Liver (tissue), 9 donors: ENCODE results near the gene RYR1. TPM values are rescaled to one million over a fixed set of nuclear protein-coding genes. Genes with fewer than 3 reads are reported as not detected.
A peak's percentile ranks its signal among the peaks of the same experiment; 100 is the strongest.

ENCODE experiments used
- DNase-seq: peaks from one replicate; pipeline ENCODE4 v3.0.0-alpha.2; 2017; ENCODE audit warnings: low spot score
- H3K27ac ChIP-seq, 2 donors: one replicate each; pipeline ENCODE4 v1.7.0; 2013; ENCODE audit warnings: inconsistent platforms in 2 of 2, low read length in 2 of 2, control low read depth in 1 of 2, low read depth in 1 of 2, mild to moderate bottlenecking in 1 of 2
- H3K27me3 ChIP-seq, 4 donors: one replicate each; pipeline versions ENCODE4 v1.6.1 to v1.7.0; 2013; ENCODE audit warnings: low read length in 3 of 4, inconsistent platforms in 1 of 4, mild to moderate bottlenecking in 1 of 4, moderate library complexity in 1 of 4; ENCODE audit not compliant: control insufficient read depth in 4 of 4, insufficient read depth in 4 of 4
- H3K36me3 ChIP-seq, 4 donors: one replicate each; pipeline versions ENCODE4 v1.6.1 to v1.7.0; 2013; ENCODE audit warnings: low read length in 3 of 4, mild to moderate bottlenecking in 3 of 4, low read depth in 1 of 4, moderate library complexity in 1 of 4; ENCODE audit not compliant: control insufficient read depth in 4 of 4, insufficient read depth in 3 of 4
- H3K4me1 ChIP-seq, 4 donors: one replicate each; pipeline versions ENCODE4 v1.6.1 to v1.7.0; 2013; ENCODE audit warnings: low read length in 3 of 4, mild to moderate bottlenecking in 3 of 4, moderate library complexity in 1 of 4; ENCODE audit not compliant: control insufficient read depth in 4 of 4, insufficient read depth in 4 of 4
- H3K4me3 ChIP-seq, 3 donors: one replicate each; pipeline versions ENCODE4 v1.6.1 to v1.7.0; 2013; ENCODE audit warnings: low read length in 3 of 3, control low read depth in 1 of 3, low read depth in 1 of 3, mild to moderate bottlenecking in 1 of 3
- H3K9ac ChIP-seq, 2 donors: one replicate each; pipeline ENCODE4 v1.7.0; 2013; ENCODE audit warnings: low read length in 2 of 2, mild to moderate bottlenecking in 2 of 2, moderate library complexity in 2 of 2, control low read depth in 1 of 2, low read depth in 1 of 2
- H3K9me3 ChIP-seq, 4 donors: one replicate each; pipeline versions ENCODE4 v1.6.1 to v1.7.0; 2013; ENCODE audit warnings: low read length in 3 of 4; ENCODE audit not compliant: control insufficient read depth in 4 of 4
- CTCF ChIP-seq: fragments of 150-350 bp; IDR thresholded peaks from 2 replicates; pipeline ENCODE4 v1.5.1; 2017; ENCODE audit warnings: improper control_type of control experiment, low read depth, low read length; ENCODE audit not compliant: missing input control
- EGR1 ChIP-seq, 2 donors: IDR thresholded peaks; 2 replicates each; pipeline ENCODE4 v1.6.1; 2016 to 2018; ENCODE audit warnings: antibody characterized with exemption in 2 of 2, low read depth in 2 of 2
- FOXA1 ChIP-seq: IDR thresholded peaks from 2 replicates; pipeline ENCODE4 v1.6.1; 2016; ENCODE audit warnings: antibody characterized with exemption
- FOXA2 ChIP-seq: IDR thresholded peaks from 2 replicates; pipeline ENCODE4 v1.6.1; 2016; ENCODE audit warnings: antibody characterized with exemption
- GABPA ChIP-seq, 2 donors: IDR thresholded peaks in 1 of 2; conservative IDR thresholded peaks in 1 of 2; 2 replicates each; pipeline ENCODE4 v1.6.1; 2016; ENCODE audit warnings: antibody characterized with exemption in 2 of 2, mild to moderate bottlenecking in 1 of 2, moderate library complexity in 1 of 2
- HNF4A ChIP-seq, 2 donors: conservative IDR thresholded peaks; 2 replicates each; pipeline ENCODE4 v1.6.1; 2016; ENCODE audit warnings: antibody characterized with exemption in 2 of 2, mild to moderate bottlenecking in 2 of 2
- HNF4G ChIP-seq: IDR thresholded peaks from 2 replicates; pipeline ENCODE4 v1.6.1; 2016; ENCODE audit warnings: antibody characterized with exemption
- JUND ChIP-seq, 2 donors: IDR thresholded peaks; 2 replicates each; pipeline ENCODE4 v1.6.1; 2016; ENCODE audit warnings: antibody characterized with exemption in 2 of 2
- MAX ChIP-seq: IDR thresholded peaks from 2 replicates; pipeline ENCODE4 v1.6.1; 2016; ENCODE audit warnings: antibody characterized with exemption
- NR2F2 ChIP-seq: IDR thresholded peaks from 2 replicates; pipeline ENCODE4 v1.6.1; 2016; ENCODE audit warnings: antibody characterized with exemption
- RAD21 ChIP-seq, 2 donors: IDR thresholded peaks; 2 replicates each; pipeline ENCODE4 v1.6.1; 2016; ENCODE audit warnings: antibody characterized with exemption in 2 of 2, mild to moderate bottlenecking in 2 of 2
- REST ChIP-seq: IDR thresholded peaks from 2 replicates; pipeline ENCODE4 v1.6.1; 2016; ENCODE audit warnings: antibody characterized with exemption, mild to moderate bottlenecking
- RXRA ChIP-seq, 2 donors: IDR thresholded peaks; 2 replicates each; pipeline ENCODE4 v1.6.1; 2017 to 2018; ENCODE audit warnings: antibody characterized with exemption in 2 of 2, mild to moderate bottlenecking in 1 of 2
- SP1 ChIP-seq: IDR thresholded peaks from 2 replicates; pipeline ENCODE4 v1.6.1; 2018; ENCODE audit warnings: antibody characterized with exemption, mild to moderate bottlenecking
- TAF1 ChIP-seq: conservative IDR thresholded peaks from 2 replicates; pipeline ENCODE4 v1.6.1; 2016; ENCODE audit warnings: antibody characterized with exemption, mild to moderate bottlenecking
- YY1 ChIP-seq: IDR thresholded peaks from 2 replicates; pipeline ENCODE4 v1.6.1; 2016; ENCODE audit warnings: antibody characterized with exemption, mild to moderate bottlenecking
- ZBTB33 ChIP-seq: IDR thresholded peaks from 2 replicates; pipeline ENCODE4 v1.6.1; 2016; ENCODE audit warnings: antibody characterized with exemption
- WGBS: extraction: QIAGEN DNeasy Blood & Tissue Kit; methylation state at CpG from one replicate; pipeline ENCODE4 v1.1.7; 2013; 5-methylcytosine and 5-hydroxymethylcytosine counted together
- polyA plus RNA-seq, 2 donors: library from polyadenylated mRNA; stranded (reverse) in 1 of 2; unstranded in 1 of 2; fragments of 200-250 nt in 1 of 2; fragments of >200 nt in 1 of 2; fragmentation: Nextera tagmentation in 1 of 2; extraction: Ambion mirVana in 1 of 2; gene quantifications; one replicate each; pipeline versions ENCODE4 v1.2.1 to v1.2.3, GENCODE V29; 2013 to 2015
- total RNA-seq, 2 donors: library from RNA; depleted of rRNA; stranded (reverse); fragments of >200 nt; gene quantifications; one replicate each; pipeline ENCODE4 v1.2.3, GENCODE V29; 2014
- donor health status: healthy.
- donor health status: healthy.
- donor health status: healthy.
- donor health status: healthy.
- donor health status: healthy.

The RYR1 gene
- total and polyA plus RNA-seq, 4 donors, result 0.01 to 0.70 (median 0.29) TPM

- WGBS, result 90% methylated on average over 9 of the region's 9 CpGs
- no peak overlapping the region for H3K27ac ChIP-seq
- no peak overlapping the region for H3K9ac ChIP-seq
- TF ChIP-seq FOXA1 (no peak), EGR1 (IDR thresholded peaks at IDR 0.05; ENCODE audit: low read depth in 2 of 2) (no peak), FOXA2 (no peak), NR2F2 (no peak)
- H3K4me1 ChIP-seq, result peaks cover 0 to 4% (median 0%) of the 10 kb centered on the region in 4 donors
- DNase-seq, result no peak
- H3K27me3 ChIP-seq, result no peaks in the 10 kb centered on the region
- no peak overlapping the region for H3K4me3 ChIP-seq
- no peaks in the 10 kb centered on the region for H3K36me3 ChIP-seq
- H3K9me3 ChIP-seq, result no peaks in the 10 kb centered on the region
These were observed 130.0 kb downstream of the RYR1 start for GRCh38 chr19:38563475-38563874.

GRCh38 chr19:38564981-38565690 lies 131.6 kb downstream of the RYR1 start:
- H3K4me1 ChIP-seq, result peaks cover 0 to 4% (median 0%) of the 10 kb centered on the region in 4 donors
- H3K27ac ChIP-seq, result no peak overlapping the region
- no peak overlapping the region for H3K9ac ChIP-seq
- no peaks in the 10 kb centered on the region for H3K9me3 ChIP-seq
- no peaks in the 10 kb centered on the region for H3K36me3 ChIP-seq
- H3K4me3 ChIP-seq, result peak overlapping the region in 1 of 3 donors; percentile 34
- TF ChIP-seq NR2F2, result no peak
- no peaks in the 10 kb centered on the region for H3K27me3 ChIP-seq
- WGBS, result 13% methylated on average over 111 of the region's 111 CpGs
- DNase-seq, result no peak

GRCh38 chr19:38565691-38566105 lies 132.2 kb downstream of the RYR1 start:
- no peaks in the 10 kb centered on the region for H3K9me3 ChIP-seq
- H3K36me3 ChIP-seq, result no peaks in the 10 kb centered on the region
- peak overlapping the region in 1 of 3 donors; percentile 34 for H3K4me3 ChIP-seq
- peaks cover 0 to 4% (median 0%) of the 10 kb centered on the region in 4 donors for H3K4me1 ChIP-seq
- H3K27ac ChIP-seq, result no peak overlapping the region
- no peak for TF ChIP-seq TAF1
- TF ChIP-seq SP1, result no peak
- no peak for TF ChIP-seq ZBTB33
- TF ChIP-seq HNF4G, result no peak
- no peak for TF ChIP-seq YY1
- no peak for TF ChIP-seq NR2F2
- TF ChIP-seq FOXA2, result no peak
- no peak for TF ChIP-seq HNF4A (conservative IDR thresholded peaks at IDR 0.05)
- no peak for TF ChIP-seq CTCF
- TF ChIP-seq REST, result no peak
- TF ChIP-seq JUND (IDR thresholded peaks at IDR 0.05), result no peak
- TF ChIP-seq GABPA (IDR thresholded peaks at IDR 0.05 in 1 of 2, conservative IDR thresholded peaks at IDR 0.05 in 1 of 2), result no peak
- TF ChIP-seq FOXA1, result no peak
- no peak for TF ChIP-seq RXRA (IDR thresholded peaks at IDR 0.05)
- no peak for TF ChIP-seq MAX
- TF ChIP-seq EGR1 (IDR thresholded peaks at IDR 0.05; ENCODE audit: low read depth in 2 of 2), result no peak
- TF ChIP-seq RAD21 (IDR thresholded peaks at IDR 0.05), result no peak
- no peak overlapping the region for H3K9ac ChIP-seq
- WGBS, result 66% methylated on average over 21 of the region's 21 CpGs
- no peak for DNase-seq
- no peaks in the 10 kb centered on the region for H3K27me3 ChIP-seq
